SK-N-SH (cell line): Measurements from ENCODE around the gene ALOX5AP. TPM values are rescaled to one million over a fixed set of nuclear protein-coding genes. Genes with fewer than 3 reads are reported as not detected.

ENCODE experiments used
- CTCF ChIA-PET: fragments of 300-600, 350-600 bp; formaldehyde crosslinking; extraction: SDS; loops from one replicate; lab custom pipeline; 2021; lab: Yijun Ruan, JAX
- POLR2A ChIA-PET: fragments of 350-600 bp; sonication (Branson Sonifier 250); formaldehyde crosslinking; extraction: SDS; loops from one replicate; lab custom pipeline; 2020; ENCODE audit warnings: antibody characterized with exemption, inconsistent platforms; lab: Yijun Ruan, JAX
- DNase-seq: peaks from one replicate; pipeline ENCODE4 v3.0.0; 2012
- H2AFZ ChIP-seq: fragments of 200-600 bp; sonication (generic); 2 replicates; pipeline ENCODE4 v1.8.1; 2016; ENCODE audit warnings: antibody characterized with exemption, mild to moderate bottlenecking, low read depth
- H3F3A ChIP-seq: fragments of 200-600 bp; sonication (generic); replicated peaks from 2 replicates; pipeline ENCODE3; 2016; ENCODE audit warnings: antibody characterized with exemption, mild to moderate bottlenecking; ENCODE audit not compliant: insufficient read depth
- H3K27ac ChIP-seq, 2 experiments: fragments of 200-500 bp in 1 of 2; fragments of 200-600 bp in 1 of 2; sonication (Bioruptor generic) in 1 of 2; sonication (generic), shearing (Covaris generic) in 1 of 2; 2 replicates each; pipeline versions ENCODE4 v1.5.1 to v1.6.1; 2014 to 2016; ENCODE audit warnings: low read depth in 2 of 2, inconsistent platforms in 1 of 2, low read length in 1 of 2, mild to moderate bottlenecking in 1 of 2, mixed read lengths in 1 of 2
- H3K27me3 ChIP-seq: fragments of 200-600 bp; sonication (generic), shearing (Covaris generic); 2 replicates; pipeline ENCODE4 v1.6.1; 2016; ENCODE audit warnings: mixed run types; ENCODE audit not compliant: insufficient read depth
- H3K36me3 ChIP-seq, 2 experiments: fragments of 200-500 bp in 1 of 2; fragments of 200-600 bp in 1 of 2; sonication (Bioruptor generic) in 1 of 2; sonication (generic) in 1 of 2; replicated peaks in 1 of 2; 2 replicates each; pipeline versions ENCODE3 to v1.5.1; 2014 to 2016; ENCODE audit warnings: low read length in 1 of 2, mild to moderate bottlenecking in 1 of 2; ENCODE audit not compliant: insufficient read depth in 2 of 2, control insufficient read depth in 1 of 2
- H3K4me1 ChIP-seq, 2 experiments: fragments of 200-500 bp in 1 of 2; fragments of 200-600 bp in 1 of 2; sonication (Bioruptor generic) in 1 of 2; sonication (generic), shearing (Covaris generic) in 1 of 2; 2 replicates each; pipeline versions ENCODE4 v1.5.1 to v1.6.1; 2014 to 2016; ENCODE audit warnings: low read depth in 1 of 2, low read length in 1 of 2, mixed run types in 1 of 2; ENCODE audit not compliant: insufficient read depth in 2 of 2, control insufficient read depth in 1 of 2
- H3K4me2 ChIP-seq: fragments of 200-600 bp; sonication (generic), shearing (Covaris generic); 2 replicates; pipeline ENCODE4 v1.6.1; 2017; ENCODE audit warnings: mixed run types
- H3K4me3 ChIP-seq, 2 experiments: fragments of 200-500 bp in 1 of 2; fragments of 200-600 bp in 1 of 2; sonication (Bioruptor generic) in 1 of 2; sonication (generic), shearing (Covaris generic) in 1 of 2; 2 replicates each; pipeline versions ENCODE4 v1.5.1 to v1.8.1; 2014 to 2016; ENCODE audit warnings: low read depth in 2 of 2, inconsistent platforms in 1 of 2, low read length in 1 of 2, mild to moderate bottlenecking in 1 of 2, mixed read lengths in 1 of 2, moderate library complexity in 1 of 2
- H3K79me2 ChIP-seq: fragments of 200-600 bp; sonication (generic); 2 replicates; pipeline ENCODE4 v1.8.1; 2017; ENCODE audit warnings: mild to moderate bottlenecking; ENCODE audit not compliant: insufficient read depth
- H3K9ac ChIP-seq: fragments of 200-600 bp; sonication (generic); 2 replicates; pipeline ENCODE4 v1.6.1; 2017; ENCODE audit warnings: mixed run types
- H3K9me2 ChIP-seq: fragments of 200-600 bp; sonication (generic); 2 replicates; pipeline ENCODE4 v1.6.1; 2017; ENCODE audit warnings: mixed run types
- H3K9me3 ChIP-seq: fragments of 200-600 bp; sonication (generic); 2 replicates; pipeline ENCODE4 v1.6.1; 2017; ENCODE audit warnings: mixed run types, mild to moderate bottlenecking, moderate library complexity
- H4K20me1 ChIP-seq: fragments of 200-600 bp; sonication (generic); 2 replicates; pipeline ENCODE4 v1.6.1; 2017; ENCODE audit warnings: mild to moderate bottlenecking, mixed run types; ENCODE audit not compliant: insufficient read depth
- CHD2 ChIP-seq: fragments of 150-350 bp; IDR thresholded peaks from 2 replicates; pipeline ENCODE4 v1.6.1; 2018; ENCODE audit warnings: low read length; ENCODE audit not compliant: partially characterized antibody
- CTCF ChIP-seq: fragments of 200-600 bp; sonication (generic); IDR thresholded peaks from 2 replicates; pipeline ENCODE4 v1.6.1; 2017; ENCODE audit warnings: antibody characterized with exemption, mild to moderate bottlenecking, moderate library complexity
- ELF1 ChIP-seq: IDR thresholded peaks from 2 replicates; pipeline ENCODE4 v1.4.0; 2012
- EP300 ChIP-seq, 2 experiments: IDR thresholded peaks; 2 replicates each; pipeline versions ENCODE4 v1.4.0 to v1.6.1; 2012; ENCODE audit warnings: borderline replicate concordance in 1 of 2, low read depth in 1 of 2, low read length in 1 of 2
- EZH2phosphoT487 ChIP-seq: fragments of 200-600 bp; sonication (generic); IDR thresholded peaks from 2 replicates; pipeline ENCODE4 v1.6.1; 2017; ENCODE audit warnings: low read depth, mixed run types, mild to moderate bottlenecking, antibody characterized with exemption, moderate library complexity, borderline replicate concordance
- FOXJ3 ChIP-seq: sonication (generic); formaldehyde crosslinking; IDR thresholded peaks from 2 replicates; pipeline ENCODE4 v1.5.1; 2020; ENCODE audit warnings: mild to moderate bottlenecking, missing genetic modification reagents
- FOXM1 ChIP-seq: IDR thresholded peaks from 2 replicates; pipeline ENCODE4 v1.4.0; 2012; ENCODE audit warnings: low read depth, mild to moderate bottlenecking
- IRF3 ChIP-seq: fragments of 150-350 bp; IDR thresholded peaks from 2 replicates; pipeline ENCODE4 v1.6.1; 2016; ENCODE audit warnings: mild to moderate bottlenecking, low read depth, low read length
- MAX ChIP-seq: IDR thresholded peaks from 2 replicates; pipeline ENCODE4 v1.4.0; 2012; ENCODE audit warnings: low read depth
- MEF2A ChIP-seq: IDR thresholded peaks from 2 replicates; pipeline ENCODE4 v1.4.0; 2012; ENCODE audit warnings: low read depth, borderline replicate concordance
- NRF1 ChIP-seq: IDR thresholded peaks from 2 replicates; pipeline ENCODE4 v1.6.1; 2012; ENCODE audit warnings: low read depth, mild to moderate bottlenecking, low read length
- POLR2AphosphoS5 ChIP-seq: IDR thresholded peaks from 2 replicates; pipeline ENCODE4 v1.6.1; 2012; ENCODE audit warnings: low read depth, low read length
- RFX5 ChIP-seq: IDR thresholded peaks from 2 replicates; pipeline ENCODE4 v1.6.1; 2012; ENCODE audit warnings: mild to moderate bottlenecking, improper control_type of control experiment, low read length
- RXRA ChIP-seq: IDR thresholded peaks from 2 replicates; pipeline ENCODE4 v1.4.0; 2012; ENCODE audit warnings: low read depth, mild to moderate bottlenecking, borderline replicate concordance
- TCF12 ChIP-seq: IDR thresholded peaks from 2 replicates; pipeline ENCODE4 v1.4.0; 2012
- USF1 ChIP-seq: IDR thresholded peaks from 2 replicates; pipeline ENCODE4 v1.4.0; 2012; ENCODE audit warnings: low read depth, borderline replicate concordance
- USF2 ChIP-seq: fragments of 150-350 bp; IDR thresholded peaks from 2 replicates; pipeline ENCODE4 v1.6.1; 2017; ENCODE audit warnings: antibody characterized with exemption, low read length, low read depth, borderline replicate concordance
- YY1 ChIP-seq: IDR thresholded peaks from 2 replicates; pipeline ENCODE4 v1.4.0; 2012; ENCODE audit warnings: low read depth, mild to moderate bottlenecking
- ZBTB33 ChIP-seq: IDR thresholded peaks from 2 replicates; pipeline ENCODE4 v1.4.0; 2012; ENCODE audit warnings: low read depth, borderline replicate concordance
- WGBS: methylation state at CpG from one replicate; pipeline ENCODE4 v1.1.6; 2017; ENCODE audit warnings: low lambda C conversion rate; 5-methylcytosine and 5-hydroxymethylcytosine counted together
- polyA plus RNA-seq, 3 experiments: library from polyadenylated mRNA; depleted of rRNA; stranded (reverse); fragments of >200 nt; gene quantifications; 2 replicates each; pipeline ENCODE4 v1.2.3, GENCODE V29; 2012

Gene ALOX5AP
- polyA plus RNA-seq, 1 of the 3 experiments (the other 2 are of a cell fraction), result 1.3 TPM

GRCh38 chr13:30730526-30730925 lies 4.8 kb upstream of the ALOX5AP start:
- Histone ChIP-seq H4K20me1 (no peaks in the 10 kb centered on the region), H3K27me3 (no peaks in the 10 kb centered on the region), H3K4me2 (no peak overlapping the region), H3K9ac (no peak overlapping the region), H2AFZ (no peak overlapping the region), H3K79me2 (no peaks in the 10 kb centered on the region), H3K9me3 (no peaks in the 10 kb centered on the region), H3K36me3 (no peaks in the 10 kb centered on the region), H3F3A (peaks cover 6% of the 10 kb centered on the region), H3K9me2 (no peaks in the 10 kb centered on the region), H3K27ac (no peak overlapping the region), H3K4me3 (no peak overlapping the region), H3K4me1 (peaks cover 0 to 11% of the 10 kb centered on the region in 2 experiments; a peak in 3 of 4 replicates)
- TF ChIP-seq YY1, result no peak
- no peak for TF ChIP-seq RFX5
- no peak for TF ChIP-seq FOXJ3
- TF ChIP-seq CHD2, result no peak
- CTCF ChIA-PET, result no interaction called here
- DNase-seq, result peak; percentile 41
- WGBS, result 83% methylated on average over 7 of the region's 7 CpGs
- POLR2A ChIA-PET, result no interaction called here

GRCh38 chr13:30731361-30732045 lies 3.8 kb upstream of the ALOX5AP start:
- no peak for DNase-seq
- TF ChIP-seq YY1 (no peak), EZH2phosphoT487 (no peak), RXRA (no peak), MAX (no peak), USF2 (no peak), POLR2AphosphoS5 (no peak), CHD2 (no peak), NRF1 (no peak), ZBTB33 (no peak), MEF2A (no peak), EP300 (IDR thresholded peaks at IDR 0.05; ENCODE audit: borderline replicate concordance in 1 of 2, low read depth in 1 of 2, low read length in 1 of 2) (no peak), ELF1 (no peak), FOXM1 (no peak), TCF12 (no peak), IRF3 (no peak), CTCF (no peak), USF1 (no peak)
- H3K9me2 ChIP-seq, result no peaks in the 10 kb centered on the region

More at GRCh38 chr13:30731361-30732045, 3.8 kb upstream of the ALOX5AP start:
- no peaks in the 10 kb centered on the region for H3K27me3 ChIP-seq
- no peaks in the 10 kb centered on the region for H3F3A ChIP-seq
- H2AFZ ChIP-seq, result no peak overlapping the region
- no peak overlapping the region for H3K9ac ChIP-seq
- no peaks in the 10 kb centered on the region for H3K79me2 ChIP-seq
- CTCF ChIA-PET, result interaction anchor here (1.1 kb wide), 1 partner anchor 15 kb away, joined by 3 read pairs; no protein-coding TSS in a partner anchor
- POLR2A ChIA-PET, result no interaction called here
- H3K4me2 ChIP-seq, result no peak overlapping the region
- H3K9me3 ChIP-seq, result 0 out of 2 replicates have a peak, but pooled peaks cover 3% of the 10 kb centered on the region
- no peak overlapping the region for H3K27ac ChIP-seq
- peaks cover 0 to 11% of the 10 kb centered on the region in 2 experiments; a peak in 3 of 4 replicates for H3K4me1 ChIP-seq
- WGBS, result 90% methylated on average over 10 of the region's 21 CpGs
- H4K20me1 ChIP-seq, result no peaks in the 10 kb centered on the region
- no peak overlapping the region for H3K4me3 ChIP-seq
- H3K36me3 ChIP-seq, result no peaks in the 10 kb centered on the region
